HG02759 (cell line): ENCODE results near the gene CCDC191.

Source experiments
- ATAC-seq: cut with Tn5 transposase; IDR thresholded peaks from one replicate; pipeline ENCODE4 v1.9.1; 2021; ENCODE audit warnings: mild to moderate bottlenecking, moderate library complexity; ENCODE audit not compliant: unreplicated experiment

CCDC191 gene

GRCh38 chr3:114058646-114059045 lies 2.3 kb upstream of the CCDC191 start:
- no peak for ATAC-seq

GRCh38 chr3:114057011-114057347 lies 653 bp upstream of the CCDC191 start:
- ATAC-seq = peak; percentile 4

GRCh38 chr3:114052216-114052615 lies 4.1 kb downstream of the CCDC191 start:
- no peak for ATAC-seq

- no peak for ATAC-seq
Observed at GRCh38 chr3:114043205-114043604, 13.1 kb downstream of the CCDC191 start.

GRCh38 chr3:114035896-114036295 lies 20.4 kb downstream of the CCDC191 start:
- ATAC-seq = no peak

GRCh38 chr3:114034787-114035545 lies 21.4 kb downstream of the CCDC191 start:
- no peak for ATAC-seq

GRCh38 chr3:114034211-114034610 lies 22.1 kb downstream of the CCDC191 start:
- ATAC-seq = no peak

GRCh38 chr3:114033721-114034120 lies 22.6 kb downstream of the CCDC191 start:
- no peak for ATAC-seq

- ATAC-seq = no peak
Observed at GRCh38 chr3:114026331-114026730, 30.0 kb downstream of the CCDC191 start.

- ATAC-seq = no peak
Observed at GRCh38 chr3:114025451-114025850, 30.9 kb downstream of the CCDC191 start.

- no peak for ATAC-seq
Observed at GRCh38 chr3:114022145-114022802, 34.1 kb downstream of the CCDC191 start.

- ATAC-seq = no peak
Observed at GRCh38 chr3:114020907-114021306, 35.4 kb downstream of the CCDC191 start.

GRCh38 chr3:114019486-114019885 lies 36.8 kb downstream of the CCDC191 start:
- ATAC-seq = no peak

- no peak for ATAC-seq
Observed at GRCh38 chr3:114014211-114014610, 42.1 kb downstream of the CCDC191 start.

GRCh38 chr3:114011059-114011797 lies 45.1 kb downstream of the CCDC191 start:
- ATAC-seq = peak; percentile 66

GRCh38 chr3:114005481-114005880 lies 50.8 kb downstream of the CCDC191 start:
- ATAC-seq = peak; percentile 99

- peak; percentile 59 for ATAC-seq
Observed at GRCh38 chr3:113985541-113985940, 70.8 kb downstream of the CCDC191 start.

- ATAC-seq = no peak
Observed at GRCh38 chr3:113983544-113983943, 72.8 kb downstream of the CCDC191 start.

- no peak for ATAC-seq
Observed at GRCh38 chr3:113981803-113982202, 74.5 kb downstream of the CCDC191 start.

GRCh38 chr3:113979916-113980315 lies 76.4 kb downstream of the CCDC191 start:
- ATAC-seq = no peak

- no peak for ATAC-seq
Observed at GRCh38 chr3:113977822-113978221, 78.5 kb downstream of the CCDC191 start.

- no peak for ATAC-seq
Observed at GRCh38 chr3:113968986-113969385, 87.3 kb downstream of the CCDC191 start.
